NCI-H446 treated with DMSO at 0.1 percent for 48 hours (cell line): ENCODE results near the gene ZNF362.

Experiments
- DNase-seq: peaks from one replicate; lab custom pipeline; 2025; lab: John Stamatoyannopoulos, UW

ZNF362 gene

DNA sequence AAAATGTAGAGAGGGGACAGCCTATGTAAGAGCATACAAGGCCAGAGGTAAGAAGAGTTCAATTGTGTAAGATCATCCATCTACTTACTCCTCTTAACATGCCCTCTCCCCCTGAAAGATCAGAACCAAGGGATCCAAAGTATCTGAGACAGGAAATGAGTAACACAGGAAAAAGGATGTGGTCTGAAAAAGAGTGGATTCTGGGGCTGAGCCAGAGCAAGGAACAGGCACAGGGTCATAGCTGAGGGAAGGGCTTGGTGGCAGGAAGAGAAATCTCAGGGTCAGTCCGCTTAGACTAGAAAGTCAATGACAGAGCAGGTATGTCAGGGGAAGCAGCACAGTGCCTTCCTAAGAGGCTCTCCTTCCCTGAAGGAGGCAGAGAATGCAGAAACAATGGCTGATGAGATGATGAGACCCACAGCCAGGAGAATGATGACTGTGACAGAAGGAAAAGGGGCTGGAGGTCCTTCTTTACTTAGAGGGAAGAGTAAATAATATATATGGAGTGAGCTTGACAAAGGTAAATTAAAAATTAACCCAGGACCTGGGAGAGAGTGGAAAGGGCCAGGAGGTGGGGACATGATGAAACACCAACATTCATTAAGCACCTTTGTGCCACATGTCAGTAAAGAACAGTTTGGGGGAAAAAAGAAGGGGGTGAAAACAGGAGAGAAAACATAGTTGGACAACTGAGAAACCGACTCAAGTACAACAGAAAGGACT is 90.8 kb downstream of the ZNF362 start:
- DNase-seq = no peak

DNA sequence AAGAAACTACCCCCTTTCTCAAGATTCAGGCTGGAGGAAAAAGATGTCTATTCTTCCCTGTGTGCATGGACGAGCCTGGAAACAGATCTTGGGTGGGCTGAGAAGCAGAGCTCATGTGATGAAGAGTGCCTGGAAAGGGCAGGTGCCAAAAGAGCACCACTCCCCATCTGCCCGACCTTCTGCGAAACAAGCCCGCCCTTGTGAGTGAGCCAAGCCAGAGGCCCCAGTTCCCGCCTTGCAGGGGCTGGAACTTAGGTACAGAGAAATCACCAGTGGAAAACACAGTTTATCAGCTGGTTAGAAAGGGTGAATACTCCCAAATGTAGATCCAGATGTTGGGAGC is 91.3 kb downstream of the ZNF362 start:
- DNase-seq = peak; percentile 61

DNA sequence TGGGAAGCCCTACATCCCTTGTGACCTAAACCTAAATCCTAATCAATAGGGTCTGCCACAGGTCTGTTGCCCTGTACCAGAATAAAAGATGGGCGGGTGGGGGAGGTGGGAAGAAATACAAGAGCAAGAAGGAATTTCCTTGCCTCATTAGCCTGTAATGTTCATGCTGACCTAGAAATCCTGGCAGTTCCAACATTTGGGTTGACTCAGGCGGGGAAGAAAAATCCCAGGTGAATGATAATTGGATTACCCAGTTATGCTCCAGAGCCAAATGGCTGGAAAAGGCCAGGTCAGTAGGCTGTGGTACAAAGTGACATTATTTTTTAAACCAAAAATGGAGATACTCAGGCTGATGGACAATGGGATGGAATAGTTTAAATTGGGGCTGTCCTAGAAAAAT is 91.9 kb downstream of the ZNF362 start:
- no peak for DNase-seq

DNA sequence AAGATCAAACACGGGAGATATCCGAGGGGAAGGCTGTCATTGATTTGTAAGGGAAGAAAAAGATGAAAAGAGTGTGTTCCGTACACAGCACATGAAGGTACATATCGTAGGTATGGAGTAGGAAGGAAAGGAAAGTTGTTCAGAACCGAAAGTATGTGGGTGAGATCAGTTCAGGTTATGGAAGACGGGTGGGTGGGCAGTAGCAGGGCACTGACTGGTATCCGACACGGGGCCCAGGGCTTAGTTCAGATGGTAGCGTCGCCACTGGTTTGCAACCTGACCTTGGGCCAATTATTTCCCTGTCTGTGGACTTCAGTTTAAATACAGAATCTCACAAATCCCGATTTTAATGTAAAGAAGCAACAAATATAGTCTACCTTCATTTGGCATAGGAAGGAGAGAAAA is 92.4 kb downstream of the ZNF362 start:
- DNase-seq = no peak

DNA sequence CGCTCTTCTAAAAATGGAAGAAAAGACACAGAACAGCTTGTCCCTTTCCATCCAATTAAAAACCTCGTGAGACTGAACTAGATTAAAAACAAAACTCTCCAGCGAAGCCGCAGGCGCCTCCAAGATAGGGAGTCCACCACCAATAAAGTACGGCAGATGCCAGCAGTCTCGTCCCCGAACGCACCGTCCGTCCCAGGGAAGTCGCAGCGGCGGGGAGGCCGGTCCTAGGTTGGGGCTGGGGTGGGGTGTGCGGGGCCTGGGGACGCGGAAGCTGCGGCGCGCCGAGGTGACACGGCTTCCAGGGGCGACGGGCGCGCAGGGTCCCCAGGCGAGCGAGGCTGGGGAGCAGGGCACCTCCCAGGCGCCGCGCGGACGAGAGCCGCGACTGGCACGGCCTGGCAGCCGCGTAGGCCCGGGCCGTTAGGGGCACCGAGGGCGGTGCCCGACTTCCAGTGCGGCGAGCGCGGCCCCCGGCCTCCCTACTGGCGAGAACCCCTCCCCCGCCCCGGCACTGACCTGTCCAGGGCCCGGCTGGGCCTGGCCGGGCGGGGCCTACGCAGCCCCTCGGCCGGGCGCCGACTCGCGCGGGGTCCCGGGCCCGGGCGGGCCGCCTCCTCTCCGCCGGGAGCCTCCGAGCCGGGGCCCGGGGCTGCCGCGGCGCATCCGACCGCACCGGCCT is 92.9 kb downstream of the ZNF362 start:
- no peak for DNase-seq

DNA sequence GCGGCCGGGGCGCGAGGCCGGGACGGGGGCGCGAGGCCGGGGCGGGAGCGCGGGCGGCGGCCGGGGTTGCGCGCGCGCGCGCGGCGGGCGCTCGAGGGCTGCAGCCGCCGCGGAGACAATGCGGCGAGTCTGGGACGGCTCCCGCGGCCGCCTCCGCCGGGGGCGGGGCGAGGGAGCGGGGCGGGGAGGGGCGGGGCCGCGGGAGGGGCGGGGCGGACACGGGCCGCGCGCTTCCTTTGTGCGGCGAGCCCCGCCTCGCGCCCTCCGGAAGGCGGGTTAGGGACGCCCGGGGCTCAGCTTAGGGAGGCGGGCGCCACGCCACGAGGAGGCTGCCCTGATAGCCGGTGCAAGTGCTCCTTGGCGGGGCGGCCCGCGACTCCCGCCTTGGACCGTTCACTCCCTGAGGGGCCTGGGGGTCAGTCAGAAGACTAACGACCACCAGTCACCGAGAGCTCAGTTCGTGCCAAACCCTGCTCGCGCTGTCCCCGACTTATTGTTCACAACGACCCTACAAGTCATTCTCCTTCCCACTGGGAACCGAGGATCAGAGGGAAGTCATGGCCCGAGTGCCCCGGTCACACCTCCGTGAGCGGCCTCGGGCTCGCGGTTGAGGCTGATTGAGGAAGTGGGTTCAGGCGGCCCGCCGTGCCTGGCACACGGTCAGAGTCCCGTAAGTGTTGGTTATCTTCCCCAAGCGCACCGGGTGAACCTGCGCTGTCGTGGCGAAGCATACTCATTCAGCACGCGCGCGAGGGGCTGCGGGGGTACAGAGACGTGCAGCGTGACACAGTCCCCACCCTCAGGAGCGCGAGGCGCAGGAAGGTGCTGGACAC is 93.7 kb downstream of the ZNF362 start:
- peak; percentile 68 for DNase-seq
